Inflammatory macrophage treated with lipopolysaccharide for 1 hour (primary cell): ENCODE data around the gene HM13.
A peak's percentile ranks its signal among the peaks of the same experiment; 100 is the strongest.
"Not testable (repeated sequence)": the region's sequence is repeated elsewhere in the genome, so short reads cannot be mapped to it uniquely, and the experiment has no call there.

Experiments
- DNase-seq, 2 donors: peaks; one replicate each; pipeline ENCODE4 v3.0.0-alpha.2; 2020 to 2022

The HM13 gene

DNA sequence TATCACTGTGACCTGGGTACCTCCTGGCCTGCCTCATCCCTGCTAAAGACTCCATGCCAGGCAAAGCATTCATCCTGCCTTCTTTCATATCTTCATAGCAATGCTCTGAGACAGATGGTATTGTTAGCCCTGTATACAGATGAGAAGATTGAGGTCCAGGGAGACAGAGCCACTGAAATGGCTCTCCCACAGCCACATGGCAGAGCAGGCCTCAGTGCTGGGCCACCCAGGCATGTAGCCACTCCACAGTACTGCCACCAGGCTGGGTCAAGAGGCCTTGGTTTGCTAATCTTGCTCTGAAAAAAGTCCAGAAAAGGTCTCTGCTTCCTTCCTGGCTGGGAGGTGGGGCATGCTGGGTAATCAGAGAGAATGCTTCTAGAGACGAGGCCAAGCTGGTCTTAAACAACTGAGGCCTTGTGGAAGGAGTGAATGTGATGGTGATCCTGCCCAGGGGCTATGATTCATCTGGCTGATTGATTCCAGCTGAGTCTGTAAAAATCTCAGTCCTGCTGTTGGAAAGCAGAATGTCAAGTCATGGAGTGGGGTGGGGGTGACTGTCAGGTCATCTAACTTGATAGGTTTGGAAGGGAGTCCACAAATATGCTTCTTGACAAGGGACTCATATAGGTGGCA is 29.8 kb downstream of the HM13 start:
- DNase-seq, result no peak

DNA sequence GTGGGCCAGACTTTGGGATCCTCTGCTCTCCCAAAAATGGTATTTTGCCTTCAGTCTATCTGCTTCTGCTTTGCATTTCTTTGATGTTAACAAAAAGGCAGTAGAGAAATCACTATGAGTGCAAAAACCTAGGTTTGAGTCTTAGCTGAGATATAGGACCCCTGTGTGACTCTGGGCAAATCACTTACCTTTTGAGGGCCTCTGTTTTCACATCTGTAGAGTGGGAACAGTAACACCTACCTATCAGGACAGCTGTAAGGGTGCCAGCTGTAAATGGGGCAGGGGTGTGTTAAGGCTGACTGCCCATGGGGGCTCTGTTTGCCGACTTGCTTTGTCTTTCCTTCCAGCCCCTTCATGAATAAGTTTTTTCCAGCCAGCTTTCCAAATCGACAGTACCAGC is 30.4 kb downstream of the HM13 start:
- DNase-seq, result no peak

DNA sequence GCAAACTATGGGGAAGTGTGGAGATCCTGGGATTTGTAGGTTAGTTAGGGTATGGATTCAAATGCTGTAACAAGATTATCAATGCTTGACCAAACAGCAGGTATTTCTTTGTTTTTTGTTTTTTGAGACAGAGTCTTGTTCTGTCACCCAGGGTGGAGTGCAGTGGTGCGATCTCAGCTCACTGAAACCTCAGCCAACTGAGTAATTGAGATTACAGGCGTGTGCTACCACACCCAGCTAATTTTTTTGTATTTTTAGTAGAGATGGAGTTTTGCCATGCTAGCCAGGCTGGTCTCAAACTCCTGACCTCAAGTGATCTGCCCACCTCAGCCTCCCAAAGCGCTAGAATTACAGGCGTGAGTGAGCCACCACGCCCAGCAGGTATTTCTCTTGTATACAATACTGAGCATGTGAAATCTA is 31.4 kb downstream of the HM13 start:
- not testable (repeated sequence) for DNase-seq

DNA sequence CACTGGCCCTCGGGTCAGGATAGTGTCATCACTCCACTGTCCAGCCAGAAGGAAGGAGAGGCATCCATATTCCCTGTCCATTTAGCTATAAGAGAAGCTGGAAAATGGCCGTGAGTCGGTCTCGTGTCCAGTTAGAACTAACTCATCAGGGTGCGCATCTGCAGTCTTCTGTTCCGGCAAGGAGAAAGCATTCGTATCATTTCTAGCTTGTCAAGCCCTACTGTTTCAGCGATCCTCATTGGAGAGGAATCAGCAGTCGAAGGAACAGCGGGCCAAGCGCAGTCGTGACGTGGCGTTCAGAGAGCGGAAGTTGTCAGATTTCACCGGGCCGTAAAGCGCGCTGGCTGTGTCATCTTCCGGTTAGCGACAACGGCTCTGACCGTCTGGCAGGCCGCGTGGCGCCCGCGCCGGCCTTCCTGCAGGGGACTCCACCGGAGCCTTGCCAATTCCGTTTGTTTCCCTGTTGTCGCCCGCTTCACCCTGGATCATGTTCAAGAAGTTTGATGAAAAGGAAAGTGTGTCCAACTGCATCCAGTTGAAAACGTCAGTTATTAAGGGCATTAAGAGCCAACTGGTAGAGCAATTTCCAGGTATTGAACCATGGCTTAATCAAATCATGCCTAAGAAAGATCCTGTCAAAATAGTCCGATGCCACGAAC is 32.9 kb downstream of the HM13 start:
- DNase-seq, result peak; percentile 80 to 87

DNA sequence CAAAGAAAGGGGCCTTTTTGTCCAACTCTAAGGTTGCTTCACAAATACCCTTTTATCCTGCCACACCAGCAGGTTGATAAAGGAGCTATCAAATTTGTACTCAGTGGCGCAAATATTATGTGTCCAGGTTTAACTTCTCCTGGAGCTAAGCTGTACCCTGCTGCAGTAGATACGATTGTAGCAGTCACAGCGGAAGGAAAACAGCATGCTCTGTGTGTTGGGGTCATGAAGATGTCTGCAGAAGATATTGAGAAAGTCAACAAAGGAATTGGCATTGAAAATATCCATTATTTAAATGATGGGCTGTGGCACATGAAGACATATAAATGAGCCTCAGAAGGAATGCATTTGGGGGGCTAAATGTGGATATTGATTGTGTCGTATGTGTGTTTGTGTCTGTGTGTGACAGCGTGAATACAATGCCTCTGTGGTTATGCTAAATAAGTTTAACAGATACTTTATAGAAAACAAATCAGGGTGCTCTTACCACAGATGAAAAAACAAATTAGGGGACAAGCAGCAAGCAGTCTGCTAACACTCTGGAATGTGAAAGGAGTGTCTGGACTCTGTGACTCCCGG is 33.6 kb downstream of the HM13 start:
- DNase-seq, result no peak

DNA sequence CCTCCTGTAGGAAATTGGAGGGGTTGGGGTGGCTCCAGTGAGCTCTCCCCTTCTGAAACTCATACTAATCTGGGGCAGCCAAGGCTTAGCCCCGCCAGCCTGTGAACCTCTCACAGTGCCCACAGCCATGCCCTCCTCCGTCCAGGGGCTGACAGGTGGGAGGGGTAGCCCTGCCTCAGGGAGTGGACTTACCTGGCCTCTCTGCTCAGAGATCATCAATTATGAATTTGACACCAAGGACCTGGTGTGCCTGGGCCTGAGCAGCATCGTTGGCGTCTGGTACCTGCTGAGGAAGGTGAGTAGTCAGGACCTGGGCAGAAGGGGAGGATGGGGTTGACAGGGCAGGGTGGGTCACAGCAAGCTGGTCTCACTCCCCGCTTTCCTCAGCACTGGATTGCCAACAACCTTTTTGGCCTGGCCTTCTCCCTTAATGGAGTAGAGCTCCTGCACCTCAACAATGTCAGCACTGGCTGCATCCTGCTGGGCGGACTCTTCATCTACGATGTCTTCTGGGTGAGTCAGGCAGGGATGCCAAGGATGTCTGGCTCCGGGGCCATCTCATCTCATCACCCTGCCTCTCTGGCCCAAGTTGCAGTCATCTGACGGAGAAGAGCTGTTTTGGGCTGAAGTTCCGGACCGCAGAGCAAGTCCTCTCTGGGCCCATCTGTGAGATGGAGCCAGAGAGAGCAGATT is 34.7 kb downstream of the HM13 start:
- DNase-seq, result no peak

DNA sequence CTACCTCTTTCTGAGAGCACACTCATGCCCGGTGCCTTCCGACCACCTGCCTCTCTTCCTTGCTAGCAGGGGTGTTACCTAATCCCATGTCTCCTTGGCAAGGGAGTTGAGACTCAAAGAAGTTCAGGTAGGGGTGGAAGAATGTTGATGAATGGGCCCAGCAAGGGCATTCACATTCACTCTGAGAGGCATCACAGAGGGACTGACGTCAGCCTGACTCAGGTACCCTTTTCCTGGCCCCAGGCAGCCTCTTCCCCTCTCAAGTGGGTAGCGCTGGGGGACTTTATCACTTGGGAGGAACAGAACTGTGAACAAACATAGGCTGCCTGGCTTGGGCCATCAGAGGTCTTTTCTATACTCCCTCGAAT is 35.3 kb downstream of the HM13 start:
- DNase-seq, result no peak

DNA sequence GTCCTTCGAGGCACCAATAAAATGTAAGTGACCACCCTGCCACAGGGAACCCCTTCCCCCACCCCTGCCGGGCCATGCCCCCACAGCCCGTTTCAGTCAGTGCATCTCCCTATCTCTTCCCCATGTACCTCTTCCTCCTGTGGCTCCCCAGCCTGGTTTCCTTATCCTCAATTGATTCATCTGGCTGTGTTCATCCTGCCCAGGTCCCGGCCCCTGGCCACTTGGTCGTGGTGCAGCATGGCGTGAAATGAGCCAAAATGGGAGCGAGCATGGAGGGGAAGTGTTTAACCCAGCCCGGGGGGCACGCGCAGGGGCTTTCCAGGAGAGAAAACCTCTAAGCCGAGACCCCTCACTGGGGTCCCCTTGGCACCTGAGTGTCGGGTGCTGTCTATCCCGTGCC is 35.9 kb downstream of the HM13 start:
- DNase-seq, result no peak

DNA sequence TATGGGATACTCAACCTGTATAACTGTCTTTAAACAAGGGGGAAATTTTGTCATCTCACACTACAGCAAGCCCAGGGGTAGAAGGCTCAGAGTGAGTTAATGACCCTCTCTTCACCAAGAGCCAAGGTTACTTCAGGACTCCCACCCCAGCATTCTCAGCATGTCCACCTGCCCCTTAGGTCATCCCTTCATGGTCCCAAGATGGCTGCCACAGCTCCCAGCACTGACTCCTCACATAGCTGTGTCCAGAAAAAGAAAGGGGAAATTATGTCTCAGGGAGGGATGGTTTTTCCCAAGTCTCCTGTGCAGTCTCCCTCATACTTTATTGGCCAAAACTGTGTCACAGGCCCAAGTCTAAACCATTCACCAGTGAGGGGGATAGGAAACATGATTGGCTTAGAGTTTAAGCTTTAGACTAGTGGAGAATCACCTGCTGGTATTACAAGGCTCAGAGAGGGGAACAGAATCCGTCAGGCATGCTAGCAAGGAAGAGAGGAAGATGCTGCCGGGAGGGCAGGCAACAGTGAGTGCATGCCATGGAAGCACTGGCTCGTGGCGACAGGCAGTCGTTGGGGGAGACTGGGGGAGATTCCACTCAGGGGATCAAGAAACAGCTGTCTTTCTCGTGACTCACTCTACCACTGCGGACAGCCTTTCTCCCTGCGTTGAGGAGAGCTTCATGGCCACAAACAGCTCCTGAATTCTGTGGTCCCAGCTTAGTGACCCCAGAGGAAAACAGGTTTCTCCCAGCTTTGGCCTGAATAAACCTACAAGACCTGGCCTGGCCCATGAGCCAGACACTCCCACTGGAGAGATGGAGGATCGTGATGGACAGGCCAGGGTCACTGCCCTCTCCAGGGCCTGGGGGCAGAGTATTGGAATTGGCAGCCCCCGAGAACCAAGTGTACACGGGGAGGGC is 37.2 kb downstream of the HM13 start:
- DNase-seq, result no peak

DNA sequence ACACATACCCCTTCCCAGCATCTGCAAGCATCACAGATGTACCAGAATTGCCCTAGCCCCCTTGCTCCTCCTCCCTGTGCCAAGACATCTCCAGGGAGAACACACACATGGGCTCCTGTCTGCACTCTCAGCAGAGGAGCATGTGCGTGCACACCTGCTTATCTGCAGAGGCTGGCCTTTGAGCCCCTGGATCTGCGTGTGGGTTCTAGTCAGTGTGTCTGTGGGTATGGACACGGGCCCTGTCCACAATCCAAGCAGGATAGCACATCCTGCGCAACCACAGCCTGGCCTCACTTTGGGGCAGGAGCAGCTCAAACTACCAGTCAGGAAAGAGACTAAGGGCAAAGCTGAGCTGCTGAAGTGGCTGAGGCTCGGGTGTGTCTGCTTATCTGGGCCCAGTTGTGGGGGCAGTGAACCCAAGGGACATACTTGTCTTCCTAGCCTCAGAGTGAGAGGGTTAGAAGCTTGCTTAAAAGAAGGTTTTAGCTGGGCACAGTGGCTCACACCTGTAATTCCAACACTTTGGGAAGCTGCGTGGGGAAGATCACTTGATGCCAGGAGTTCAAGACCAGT is 41.0 kb downstream of the HM13 start:
- no peak for DNase-seq

DNA sequence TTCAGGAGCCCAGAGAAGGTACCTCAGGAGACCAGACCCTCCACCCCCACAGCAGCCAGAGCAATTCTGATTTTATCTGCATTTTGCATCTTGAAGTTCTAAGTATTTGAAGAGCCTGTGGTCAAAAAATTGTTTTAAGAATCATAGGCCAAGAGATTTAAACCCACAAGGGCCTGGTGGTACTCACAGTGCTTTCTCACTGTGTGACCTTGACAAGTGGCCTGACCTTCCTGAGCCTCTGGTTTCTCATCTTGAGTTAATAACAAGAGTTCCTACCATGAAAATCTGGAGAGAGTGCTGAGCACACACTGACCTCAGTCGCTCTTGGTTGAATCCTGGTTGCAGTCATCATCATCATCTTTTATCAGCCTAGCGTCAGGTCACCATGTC is 45.5 kb downstream of the HM13 start:
- DNase-seq, result no peak

DNA sequence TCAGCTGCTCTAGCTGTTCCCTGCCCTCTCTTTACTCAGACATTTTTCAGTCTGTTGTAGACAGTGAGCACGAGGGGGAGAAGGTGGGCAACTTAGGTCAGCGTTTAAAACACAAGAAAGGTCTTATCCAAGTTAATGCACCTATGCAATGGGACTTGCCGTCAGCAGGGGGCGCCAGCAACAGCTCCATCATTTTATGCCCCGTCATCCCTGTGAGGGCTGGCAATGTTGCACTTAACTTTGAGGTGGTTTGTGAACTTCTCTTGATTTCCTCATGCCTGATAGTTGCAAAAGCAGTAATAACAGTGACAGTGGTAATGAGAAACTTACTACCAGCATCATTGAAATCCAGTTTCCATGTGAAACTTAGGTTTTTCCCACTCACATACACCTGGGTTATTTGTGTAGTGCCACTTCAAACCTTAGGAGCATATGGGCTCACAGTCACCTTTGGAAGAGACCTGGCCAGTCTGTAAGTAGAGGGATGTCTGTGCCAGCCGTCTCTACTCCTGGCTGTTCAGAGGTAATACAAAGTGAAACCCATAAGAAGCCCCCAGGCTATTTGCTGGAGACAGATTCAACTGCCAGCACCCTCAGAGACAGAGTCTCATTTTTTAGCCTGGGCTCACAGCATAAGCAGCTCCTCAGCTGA is 46.0 kb downstream of the HM13 start:
- DNase-seq, result peak; percentile 85 to 86

DNA sequence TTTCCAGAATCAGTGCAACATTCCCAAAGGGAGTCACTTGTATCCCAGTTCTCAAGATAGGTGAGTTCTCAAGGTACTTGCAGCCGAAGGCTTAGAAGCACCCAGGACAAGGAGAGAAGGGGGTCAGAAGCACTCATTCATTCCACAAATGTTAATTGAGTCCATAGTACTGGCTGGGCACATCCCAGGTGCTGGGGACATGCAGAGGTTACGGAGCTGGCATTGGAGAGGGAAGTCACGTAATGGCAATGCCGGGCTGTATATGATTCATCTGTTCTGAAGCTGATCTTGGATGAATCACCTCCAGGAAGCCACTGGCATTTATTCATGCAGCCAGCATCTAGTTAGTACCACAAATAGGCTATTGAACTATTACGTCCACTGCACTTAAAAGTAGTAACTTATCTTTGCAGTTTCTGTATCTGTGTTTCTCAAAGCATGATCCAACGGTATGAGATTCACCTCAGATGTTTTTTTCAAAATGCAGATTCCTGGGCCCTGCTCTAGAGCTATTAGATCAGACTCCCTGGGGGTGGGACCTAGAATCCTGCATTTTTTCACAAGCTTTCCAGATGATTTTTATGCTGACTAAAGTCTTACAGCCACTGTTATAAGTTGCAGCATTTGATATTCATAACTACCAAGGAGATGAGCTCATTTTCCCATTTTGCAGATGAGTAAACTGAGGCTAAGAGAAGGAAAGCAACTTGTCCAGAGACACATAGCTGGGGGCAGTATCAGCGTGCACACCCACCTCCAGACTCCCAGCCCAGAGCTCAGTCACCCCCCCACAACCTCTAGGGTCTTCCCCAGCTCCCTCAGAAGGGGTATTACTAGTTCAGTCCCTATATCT is 46.7 kb downstream of the HM13 start:
- peak; percentile 57 to 75 for DNase-seq

DNA sequence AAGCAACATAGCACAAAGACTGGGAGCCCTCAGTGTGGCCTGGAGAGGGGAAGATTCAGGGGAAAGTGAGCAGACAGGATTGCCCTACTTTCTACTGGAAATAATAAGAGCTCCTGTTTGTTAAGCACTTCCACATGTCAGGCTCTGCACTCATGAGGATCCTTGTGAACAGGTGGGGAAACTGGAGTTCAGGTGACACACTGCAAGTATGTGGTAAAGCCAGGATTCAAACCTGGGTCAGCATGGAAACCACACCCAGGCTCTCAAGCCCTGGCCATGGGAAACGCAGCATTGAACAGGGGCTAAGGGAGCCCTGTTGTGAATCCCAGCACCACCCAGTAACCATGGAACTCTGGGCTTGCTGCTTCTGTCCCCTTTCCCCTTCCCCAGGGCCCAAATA is 48.0 kb downstream of the HM13 start:
- no peak for DNase-seq

DNA sequence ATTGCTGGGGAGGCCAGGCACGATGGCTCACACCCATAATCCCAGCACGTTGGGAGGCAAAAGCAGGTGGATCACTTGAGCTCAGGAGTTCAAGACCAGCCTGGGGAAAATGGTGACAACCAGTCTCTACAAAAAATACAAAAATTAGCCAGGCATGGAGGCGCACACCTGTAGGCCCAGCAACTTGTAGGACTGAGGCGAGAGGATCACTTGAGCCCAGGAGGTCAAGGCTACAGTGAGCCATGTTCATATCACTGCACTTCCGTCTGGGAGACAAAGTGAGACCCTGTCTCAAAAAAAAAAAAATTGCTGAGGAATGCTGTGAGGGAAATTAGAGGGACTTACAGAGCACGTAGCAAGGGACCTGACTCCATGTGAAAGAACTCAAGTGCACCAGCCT is 50.0 kb downstream of the HM13 start:
- DNase-seq, result no peak

DNA sequence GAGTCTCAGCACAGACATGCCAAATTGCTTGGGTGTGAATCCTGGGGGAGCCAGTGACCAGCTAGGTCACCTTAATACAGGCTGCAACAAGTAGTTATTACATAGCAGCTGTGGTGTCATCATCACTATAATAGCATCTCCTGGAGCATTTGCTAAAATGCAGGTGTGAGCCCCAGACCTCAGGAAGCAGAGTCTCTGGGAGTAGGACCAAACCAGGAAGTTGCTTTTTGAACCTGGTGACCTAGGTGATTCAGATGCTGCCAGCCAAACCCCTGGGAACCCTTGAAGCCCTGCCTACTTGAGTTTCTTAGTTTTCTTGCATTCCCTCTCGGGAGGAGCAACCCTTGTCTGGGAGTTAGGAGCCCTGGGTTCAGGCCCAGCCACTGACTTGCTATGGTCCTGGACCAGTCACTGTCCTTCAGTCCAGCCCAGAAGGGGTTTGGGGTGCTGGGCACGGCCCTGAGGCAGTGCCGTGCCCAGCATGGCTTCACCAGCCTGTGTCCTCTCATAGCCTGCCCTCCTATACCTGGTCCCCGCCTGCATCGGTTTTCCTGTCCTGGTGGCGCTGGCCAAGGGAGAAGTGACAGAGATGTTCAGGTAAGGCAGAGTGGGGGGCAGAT is 51.6 kb downstream of the HM13 start:
- no peak for DNase-seq

DNA sequence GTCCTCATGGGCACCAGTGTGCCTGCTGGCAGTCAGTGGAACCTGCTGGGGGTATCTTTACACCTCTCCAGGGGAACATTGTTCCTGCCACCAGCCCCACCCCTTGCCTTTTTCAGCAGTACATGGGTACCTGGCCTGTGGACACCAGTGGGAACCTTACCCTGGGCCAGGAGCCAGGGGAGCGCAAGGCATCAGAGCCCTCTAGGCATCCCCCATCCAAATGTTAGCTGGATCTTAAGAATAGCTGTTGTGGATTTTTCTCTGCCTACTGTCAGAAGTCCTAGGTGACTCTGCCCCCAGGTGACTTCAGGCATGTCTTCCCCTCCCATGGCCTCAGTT is 52.0 kb downstream of the HM13 start:
- DNase-seq, result no peak

DNA sequence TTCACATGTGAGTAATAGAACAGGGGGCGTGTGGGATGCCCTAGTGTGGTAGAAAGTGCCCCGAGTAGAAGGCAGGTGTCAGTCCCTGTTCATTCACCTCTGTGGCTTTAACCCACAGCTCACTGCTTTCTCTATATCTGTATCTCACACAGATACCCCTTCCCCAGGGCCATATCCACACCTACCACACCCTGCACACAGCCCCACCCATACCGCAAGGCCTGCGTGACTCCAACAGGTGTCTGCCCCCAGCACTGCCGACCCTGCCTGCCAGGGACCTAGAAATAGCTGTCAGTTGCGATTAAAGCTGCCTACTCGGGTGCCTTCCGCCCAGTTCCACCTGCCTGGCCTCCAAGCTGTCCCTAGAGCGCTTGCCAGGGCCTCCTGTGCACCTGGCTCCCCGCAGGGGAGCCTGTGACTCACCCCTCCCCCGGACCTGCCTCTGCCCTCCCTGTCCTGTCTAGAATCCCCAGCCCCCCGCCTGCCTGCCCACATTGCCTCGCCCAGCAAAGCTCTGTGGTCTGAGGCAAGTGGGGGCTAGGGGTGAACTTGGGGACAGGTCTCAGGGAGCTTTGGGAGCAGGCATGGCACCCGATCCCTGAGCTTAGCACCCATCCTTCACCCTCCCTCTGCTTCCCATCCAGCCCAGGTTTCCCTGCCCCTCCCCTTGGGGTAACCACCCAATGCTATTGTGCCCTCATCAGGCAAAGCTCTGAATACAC is 52.6 kb downstream of the HM13 start:
- DNase-seq, result no peak

DNA sequence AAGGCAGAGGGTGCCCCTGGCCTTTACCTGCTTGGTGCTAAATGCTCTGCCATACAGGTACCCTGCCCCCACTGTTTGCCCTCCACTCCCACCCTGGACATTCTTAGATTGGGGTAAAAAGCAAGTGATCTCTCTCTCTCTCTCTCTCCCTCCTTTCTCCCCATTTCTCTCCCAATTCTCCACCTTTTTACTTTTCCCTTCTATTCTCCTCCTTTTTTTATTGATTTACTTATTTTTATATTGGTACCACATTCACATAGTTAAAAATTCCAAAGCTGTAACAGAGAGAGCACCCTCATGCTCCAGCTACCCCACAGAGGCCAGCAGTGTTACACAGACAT is 53.1 kb downstream of the HM13 start:
- DNase-seq, result no peak

DNA sequence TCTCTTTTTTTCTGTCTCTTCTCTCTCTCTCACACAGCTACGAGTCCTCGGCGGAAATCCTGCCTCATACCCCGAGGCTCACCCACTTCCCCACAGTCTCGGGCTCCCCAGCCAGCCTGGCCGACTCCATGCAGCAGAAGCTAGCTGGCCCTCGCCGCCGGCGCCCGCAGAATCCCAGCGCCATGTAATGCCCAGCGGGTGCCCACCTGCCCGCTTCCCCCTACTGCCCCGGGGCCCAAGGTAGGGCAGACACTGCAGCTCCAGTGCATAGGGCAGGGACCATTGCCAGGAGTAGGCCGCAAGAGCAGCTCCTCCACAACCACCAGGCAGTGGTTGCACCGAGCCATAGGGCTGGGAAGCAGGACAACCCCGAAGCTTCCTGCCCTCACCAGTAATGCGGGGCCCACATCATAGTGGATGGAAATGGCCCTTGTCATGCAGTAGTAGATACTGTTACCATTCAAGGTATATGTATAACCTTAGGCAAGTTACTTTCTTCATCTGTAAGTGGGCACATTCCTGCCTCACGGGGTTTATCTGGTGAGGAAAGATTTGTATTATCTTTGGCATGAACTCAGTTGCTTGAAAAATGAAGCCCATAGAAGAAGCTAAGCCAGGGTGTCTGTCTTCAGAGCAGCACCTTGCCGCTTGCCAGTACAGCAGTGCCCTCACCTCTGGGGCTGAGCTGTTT is 53.9 kb downstream of the HM13 start:
- DNase-seq, result no peak
